Vagina (tissue), 2 donors: ENCODE data around the gene ANO2. TPM values are rescaled to one million over a fixed set of nuclear protein-coding genes. Genes with fewer than 3 reads are reported as not detected.

Experiments used
- DNase-seq, 2 donors: peaks; one replicate each; pipeline ENCODE4 v3.0.0-alpha.2; 2017; ENCODE audit errors: extremely low spot score in 2 of 2
- H3K27ac ChIP-seq: fragments of 200-600 bp; sonication (generic); one replicate; pipeline ENCODE4 v1.5.1; 2019
- H3K27me3 ChIP-seq: fragments of 200-600 bp; sonication (generic); one replicate; pipeline ENCODE4 v1.5.1; 2019
- H3K36me3 ChIP-seq, 2 donors: fragments of 200-600 bp; sonication (generic); one replicate each; pipeline ENCODE4 v1.5.1; 2017 to 2019
- H3K4me1 ChIP-seq: fragments of 200-600 bp; sonication (generic); one replicate; pipeline ENCODE4 v1.5.1; 2019
- H3K4me3 ChIP-seq, 2 donors: fragments of 200-600 bp; sonication (generic); 1 replicate in 1 of 2; 2 replicates in 1 of 2; pipeline ENCODE4 v1.5.1; 2016 to 2019
- H3K9me3 ChIP-seq: fragments of 200-600 bp; sonication (generic); one replicate; pipeline ENCODE4 v1.5.1; 2019
- CTCF ChIP-seq, 3 experiments: fragments of 450-650 bp in 2 of 3; fragments of 200-600 bp in 1 of 3; sonication (generic) in 1 of 3; IDR thresholded peaks; one replicate each; pipeline ENCODE4 v1.5.1; 2017 to 2019; ENCODE audit warnings: antibody characterized with exemption in 3 of 3, mild to moderate bottlenecking in 2 of 3, moderate library complexity in 2 of 3
- POLR2A ChIP-seq, 2 donors: fragments of 450-650 bp; IDR thresholded peaks; one replicate each; pipeline ENCODE4 v1.6.1; 2017; ENCODE audit warnings: antibody characterized with exemption in 2 of 2, mild to moderate bottlenecking in 2 of 2, moderate library complexity in 2 of 2
- POLR2AphosphoS5 ChIP-seq, 2 donors: sonication (generic); formaldehyde crosslinking; IDR thresholded peaks; one replicate each; pipeline ENCODE4 v1.9.0; 2017; ENCODE audit warnings: antibody characterized with exemption in 2 of 2, mild to moderate bottlenecking in 2 of 2, low read depth in 1 of 2; ENCODE audit not compliant: insufficient read depth in 1 of 2
- intact Hi-C: fragments of 100-400 bp; cut with DNase I; formaldehyde crosslinking; loops from one replicate; pipeline ENCODE4 v1.15.1; 2023
- total RNA-seq: library from RNA; depleted of rRNA; stranded (reverse); fragments of >200 nt; gene quantifications from one replicate; pipeline ENCODE4 v1.2.3, GENCODE V29; 2016

ANO2 gene
- total RNA-seq, 1 donor from 2014 or later = 18.7 TPM

GRCh38 chr12:5798242-5799015, 146.6 kb downstream of the ANO2 start:
- Histone ChIP-seq H3K36me3 (no peaks in the 10 kb centered on the region), H3K27me3 (no peaks in the 10 kb centered on the region), H3K27ac (no peak overlapping the region), H3K9me3 (no peaks in the 10 kb centered on the region), H3K4me3 (no peak overlapping the region), H3K4me1 (no peaks in the 10 kb centered on the region)
- intact Hi-C loops = no loop called here
- DNase-seq = no peak
- TF ChIP-seq POLR2AphosphoS5 (IDR thresholded peaks at IDR 0.05; ENCODE audit: insufficient read depth in 1 of 2, low read depth in 1 of 2) (no peak), POLR2A (IDR thresholded peaks at IDR 0.05) (no peak), CTCF (IDR thresholded peaks at IDR 0.05) (no peak)

- no peak for DNase-seq
- TF ChIP-seq POLR2AphosphoS5 (IDR thresholded peaks at IDR 0.05; ENCODE audit: insufficient read depth in 1 of 2, low read depth in 1 of 2) = no peak
- TF ChIP-seq CTCF (IDR thresholded peaks at IDR 0.05) = no peak
- TF ChIP-seq POLR2A (IDR thresholded peaks at IDR 0.05) = no peak
- H3K4me1 ChIP-seq = no peaks in the 10 kb centered on the region
- H3K27me3 ChIP-seq = no peaks in the 10 kb centered on the region
- H3K4me3 ChIP-seq = no peak overlapping the region
- no peak overlapping the region for H3K27ac ChIP-seq
- no peaks in the 10 kb centered on the region for H3K9me3 ChIP-seq
- intact Hi-C loops = no loop called here
- H3K36me3 ChIP-seq = no peaks in the 10 kb centered on the region
Observed at GRCh38 chr12:5797661-5798060, 147.4 kb downstream of the ANO2 start.

- H3K4me1 ChIP-seq = no peaks in the 10 kb centered on the region
- intact Hi-C loops = no loop called here
- no peak overlapping the region for H3K4me3 ChIP-seq
- H3K9me3 ChIP-seq = no peaks in the 10 kb centered on the region
- no peak overlapping the region for H3K27ac ChIP-seq
- no peaks in the 10 kb centered on the region for H3K36me3 ChIP-seq
- H3K27me3 ChIP-seq = no peaks in the 10 kb centered on the region
- TF ChIP-seq POLR2A (IDR thresholded peaks at IDR 0.05) = no peak
- no peak for TF ChIP-seq POLR2AphosphoS5 (IDR thresholded peaks at IDR 0.05; ENCODE audit: insufficient read depth in 1 of 2, low read depth in 1 of 2)
- TF ChIP-seq CTCF (IDR thresholded peaks at IDR 0.05) = no peak
- DNase-seq = no peak
Observed at GRCh38 chr12:5796959-5797225, 148.2 kb downstream of the ANO2 start.

GRCh38 chr12:5796171-5796958, 148.7 kb downstream of the ANO2 start:
- no peak for TF ChIP-seq POLR2AphosphoS5 (IDR thresholded peaks at IDR 0.05; ENCODE audit: insufficient read depth in 1 of 2, low read depth in 1 of 2)
- TF ChIP-seq CTCF (IDR thresholded peaks at IDR 0.05) = peak in 1 of 3 experiments; percentile 53
- TF ChIP-seq POLR2A (IDR thresholded peaks at IDR 0.05) = no peak
- no peaks in the 10 kb centered on the region for H3K27me3 ChIP-seq
- no peaks in the 10 kb centered on the region for H3K36me3 ChIP-seq
- H3K4me1 ChIP-seq = no peaks in the 10 kb centered on the region
- intact Hi-C loops = no loop called here
- H3K9me3 ChIP-seq = no peaks in the 10 kb centered on the region
- H3K27ac ChIP-seq = no peak overlapping the region
- no peak overlapping the region for H3K4me3 ChIP-seq
- DNase-seq = no peak

GRCh38 chr12:5794156-5794555, 150.9 kb downstream of the ANO2 start:
- H3K27ac ChIP-seq = no peak overlapping the region
- H3K9me3 ChIP-seq = no peaks in the 10 kb centered on the region
- H3K4me1 ChIP-seq = no peaks in the 10 kb centered on the region
- no peak overlapping the region for H3K4me3 ChIP-seq
- H3K36me3 ChIP-seq = no peaks in the 10 kb centered on the region
- H3K27me3 ChIP-seq = no peaks in the 10 kb centered on the region
- TF ChIP-seq CTCF (IDR thresholded peaks at IDR 0.05) (no peak), POLR2AphosphoS5 (IDR thresholded peaks at IDR 0.05; ENCODE audit: insufficient read depth in 1 of 2, low read depth in 1 of 2) (no peak), POLR2A (IDR thresholded peaks at IDR 0.05) (no peak)
- intact Hi-C loops = no loop called here
- no peak for DNase-seq
